ENCODE measurements around the gene MADD. TPM values are rescaled to one million over a fixed set of nuclear protein-coding genes. Genes with fewer than 3 reads are reported as not detected.

The MADD gene
- total and polyA plus RNA-seq, 10 of the 15 experiments (the other 5 are each of a cell fraction or from before 2014, with no cell fraction given), result 0.47 to 35.4 (median 17.6) TPM

DNA sequence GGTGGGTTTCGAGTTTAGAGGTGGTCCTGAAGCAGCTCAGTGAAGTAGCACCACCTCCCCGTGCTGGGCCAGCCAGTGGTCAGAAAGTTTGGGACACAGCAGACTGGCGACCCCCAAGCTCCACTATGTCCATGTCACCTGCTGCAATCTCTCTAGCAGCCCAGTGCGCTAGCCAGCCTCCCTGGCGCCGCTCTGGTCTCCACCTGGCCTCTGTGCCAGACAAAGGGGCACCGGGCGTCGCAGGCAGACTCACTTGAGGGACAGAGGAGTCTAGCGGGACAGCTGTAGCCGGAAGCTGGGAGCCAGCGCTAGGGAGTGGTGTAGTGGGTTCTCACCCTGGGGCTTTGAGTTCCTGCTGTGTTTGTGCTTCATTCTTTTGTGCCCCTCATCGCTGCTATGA lies 57.1 kb downstream of the MADD start:
- in situ Hi-C loops (cut with MboI), result no loop called here
- 99% methylated on average over 13 of the region's 13 CpGs for WGBS (ENCODE audit: insufficient coverage, insufficient replicate concordance, low lambda C conversion rate, missing lambda C conversion rate)
- peaks cover 14 to 18% of the 10 kb centered on the region in 2 experiments for H3K36me3 ChIP-seq (ENCODE audit: control insufficient read depth in 2 of 2, insufficient read depth in 2 of 2, low read length in 1 of 2)

More for the DNA sequence above, 57.1 kb downstream of the MADD start:
- H3K4me2 ChIP-seq (ENCODE audit: control insufficient read depth, insufficient read depth), result no peak overlapping the region
- H4K20me1 ChIP-seq (ENCODE audit: control insufficient read depth, insufficient read depth), result no peaks in the 10 kb centered on the region
- no peak overlapping the region for H2AFZ ChIP-seq (ENCODE audit: control insufficient read depth, low read depth, low read length)
- CTCF ChIA-PET, result interaction anchor here (1.1 kb wide), 1 partner anchor 85 kb away, joined by 3 read pairs; no protein-coding TSS in a partner anchor
- H3K4me3 ChIP-seq, result no peak overlapping the region
- SMC1A ChIA-PET (ENCODE audit: uncharacterized antibody, unreplicated experiment), result interaction anchor here (1.4 kb wide), 1 partner anchor 8 kb away, joined by 3 read pairs; no protein-coding TSS in a partner anchor
- RAD21 ChIA-PET (ENCODE audit: unreplicated experiment), result interaction anchor here (0.6 kb wide), 1 partner anchor 37 kb away, joined by 3 read pairs; no protein-coding TSS in a partner anchor
- no peaks in the 10 kb centered on the region for H3K27me3 ChIP-seq (replicated peaks in 1 of 2; ENCODE audit: control insufficient read depth in 2 of 2, insufficient read depth in 2 of 2, low read length in 1 of 2)
- POLR2A ChIA-PET, result no interaction called here
- no TSS peak for BruUV-seq (replicated peaks)
- no peak for FAIRE-seq
- peaks cover 12% of the 10 kb centered on the region for H3K4me1 ChIP-seq (ENCODE audit: control insufficient read depth, insufficient read depth, low read length)
- H3K9ac ChIP-seq (ENCODE audit: control insufficient read depth, insufficient read depth, low read length), result no peak overlapping the region
- H3K9me3 ChIP-seq (replicated peaks; ENCODE audit: control insufficient read depth, insufficient read depth, low read length), result no peaks in the 10 kb centered on the region
- TF ChIP-seq TBL1XR1 (IDR thresholded peaks at IDR 0.05; ENCODE audit: low read depth, low read length), result no peak
- TF ChIP-seq YBX1 (IDR thresholded peaks at IDR 0.05), result no peak
- no peak for TF ChIP-seq BMI1 (IDR thresholded peaks at IDR 0.05; ENCODE audit: borderline replicate concordance)
- TF ChIP-seq NFYA (IDR thresholded peaks at IDR 0.05; ENCODE audit: borderline replicate concordance, low read depth, low read length), result no peak
- TF ChIP-seq ZBTB33 (IDR thresholded peaks at IDR 0.05), result no peak
- no peak for TF ChIP-seq IRF5 (IDR thresholded peaks at IDR 0.05; ENCODE audit: borderline replicate concordance)
- TF ChIP-seq KDM1A (IDR thresholded peaks at IDR 0.05; ENCODE audit: borderline replicate concordance), result no peak
- TF ChIP-seq JUNB (IDR thresholded peaks at IDR 0.05), result no peak
- no peak for TF ChIP-seq MAX (IDR thresholded peaks at IDR 0.05; ENCODE audit: low read depth, low read length)
- no peak for TF ChIP-seq CREB1 (IDR thresholded peaks at IDR 0.05; ENCODE audit: low read depth)
- TF ChIP-seq HDAC6 (IDR thresholded peaks at IDR 0.05; ENCODE audit: unreplicated experiment), result no peak
- no peak for TF ChIP-seq ZNF24 (IDR thresholded peaks at IDR 0.05)
- no peak for TF ChIP-seq NFIC (IDR thresholded peaks at IDR 0.05; ENCODE audit: low read depth, low read length)
- TF ChIP-seq, protein P1, sequence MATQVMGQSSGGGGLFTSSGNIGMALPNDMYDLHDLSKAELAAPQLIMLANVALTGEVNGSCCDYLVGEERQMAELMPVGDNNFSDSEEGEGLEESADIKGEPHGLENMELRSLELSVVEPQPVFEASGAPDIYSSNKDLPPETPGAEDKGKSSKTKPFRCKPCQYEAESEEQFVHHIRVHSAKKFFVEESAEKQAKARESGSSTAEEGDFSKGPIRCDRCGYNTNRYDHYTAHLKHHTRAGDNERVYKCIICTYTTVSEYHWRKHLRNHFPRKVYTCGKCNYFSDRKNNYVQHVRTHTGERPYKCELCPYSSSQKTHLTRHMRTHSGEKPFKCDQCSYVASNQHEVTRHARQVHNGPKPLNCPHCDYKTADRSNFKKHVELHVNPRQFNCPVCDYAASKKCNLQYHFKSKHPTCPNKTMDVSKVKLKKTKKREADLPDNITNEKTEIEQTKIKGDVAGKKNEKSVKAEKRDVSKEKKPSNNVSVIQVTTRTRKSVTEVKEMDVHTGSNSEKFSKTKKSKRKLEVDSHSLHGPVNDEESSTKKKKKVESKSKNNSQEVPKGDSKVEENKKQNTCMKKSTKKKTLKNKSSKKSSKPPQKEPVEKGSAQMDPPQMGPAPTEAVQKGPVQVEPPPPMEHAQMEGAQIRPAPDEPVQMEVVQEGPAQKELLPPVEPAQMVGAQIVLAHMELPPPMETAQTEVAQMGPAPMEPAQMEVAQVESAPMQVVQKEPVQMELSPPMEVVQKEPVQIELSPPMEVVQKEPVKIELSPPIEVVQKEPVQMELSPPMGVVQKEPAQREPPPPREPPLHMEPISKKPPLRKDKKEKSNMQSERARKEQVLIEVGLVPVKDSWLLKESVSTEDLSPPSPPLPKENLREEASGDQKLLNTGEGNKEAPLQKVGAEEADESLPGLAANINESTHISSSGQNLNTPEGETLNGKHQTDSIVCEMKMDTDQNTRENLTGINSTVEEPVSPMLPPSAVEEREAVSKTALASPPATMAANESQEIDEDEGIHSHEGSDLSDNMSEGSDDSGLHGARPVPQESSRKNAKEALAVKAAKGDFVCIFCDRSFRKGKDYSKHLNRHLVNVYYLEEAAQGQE (IDR thresholded peaks at IDR 0.05; ENCODE audit: low read depth, low read length), result no peak
- no peak for ATAC-seq
- no peak overlapping the region for H3K27ac ChIP-seq (ENCODE audit: control insufficient read depth, insufficient read depth)
- no peaks in the 10 kb centered on the region for H3K79me2 ChIP-seq (ENCODE audit: control insufficient read depth, insufficient read depth, low read length)
- no peak for DNase-seq (ENCODE audit: low read depth, low spot score)
- intact Hi-C loops (cut with micrococcal nuclease; ENCODE audit: unreplicated experiment), result loop anchor here (10.0 kb wide), 1 partner anchor 78 kb away; the partner anchor contains the start of gene SLC39A13

Data from GM12878 (cell line).